Suppressor macrophage (primary cell): ENCODE measurements around the gene RUNX2.
"Not testable (repeated sequence)": the region's sequence is repeated elsewhere in the genome, so short reads cannot be mapped to it uniquely, and the experiment has no call there.

ENCODE experiments used
- DNase-seq, 4 experiments: peaks; one replicate each; pipeline ENCODE4 v3.0.0-alpha.2; 2020 to 2022

RUNX2 gene

DNA sequence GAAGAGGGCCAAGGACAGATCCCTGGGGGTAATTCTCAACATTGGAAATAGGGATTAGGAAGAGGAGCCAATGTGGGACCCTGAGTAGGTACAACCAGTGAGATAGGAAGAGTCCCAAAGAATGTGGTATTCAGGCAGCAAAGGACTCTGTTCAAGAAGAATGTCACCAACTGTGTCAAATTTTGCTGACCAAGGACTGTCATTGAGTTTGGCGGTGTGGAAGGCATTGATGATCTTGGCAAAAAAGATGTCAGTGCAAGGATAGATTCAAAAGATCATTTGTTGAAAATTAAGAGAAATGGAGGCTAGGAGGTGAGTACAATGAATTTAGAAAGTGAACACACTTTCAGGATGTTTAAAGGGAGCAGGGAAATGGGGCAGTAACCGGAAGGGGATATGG lies 132.0 kb downstream of the RUNX2 start:
- no peak for DNase-seq

- peak in 1 of 4 experiments; percentile 33 for DNase-seq
Measured at GRCh38 chr6:45461486-45461885, 133.4 kb downstream of the RUNX2 start.

GRCh38 chr6:45462190-45463134 lies 134.3 kb downstream of the RUNX2 start:
- no peak for DNase-seq

GRCh38 chr6:45464685-45465084 lies 136.6 kb downstream of the RUNX2 start:
- DNase-seq: no peak

- peak in 1 of 4 experiments; percentile 18 for DNase-seq
Measured at GRCh38 chr6:45466686-45467085, 138.6 kb downstream of the RUNX2 start.

- not testable (repeated sequence) for DNase-seq
Measured at GRCh38 chr6:45467417-45467816, 139.3 kb downstream of the RUNX2 start.

DNA sequence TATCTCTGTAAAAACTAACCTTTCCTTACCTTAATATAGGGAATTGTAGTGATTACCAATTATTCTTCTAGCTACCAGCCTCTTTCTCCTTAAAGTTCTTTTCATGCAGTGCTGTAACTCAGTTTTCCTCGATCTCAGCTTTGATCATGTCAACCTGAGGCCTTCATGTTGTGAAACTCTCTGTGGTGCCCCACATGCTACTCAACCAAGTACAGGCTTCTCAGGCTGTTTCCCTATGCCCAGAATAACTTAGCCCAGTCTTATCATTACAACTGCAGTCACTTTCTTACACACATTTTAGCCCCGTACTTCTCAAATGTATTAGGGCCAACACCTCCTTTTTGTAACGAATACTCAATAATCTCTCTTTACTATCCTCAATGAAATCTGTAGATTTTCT lies 139.7 kb downstream of the RUNX2 start:
- DNase-seq: no peak

DNA sequence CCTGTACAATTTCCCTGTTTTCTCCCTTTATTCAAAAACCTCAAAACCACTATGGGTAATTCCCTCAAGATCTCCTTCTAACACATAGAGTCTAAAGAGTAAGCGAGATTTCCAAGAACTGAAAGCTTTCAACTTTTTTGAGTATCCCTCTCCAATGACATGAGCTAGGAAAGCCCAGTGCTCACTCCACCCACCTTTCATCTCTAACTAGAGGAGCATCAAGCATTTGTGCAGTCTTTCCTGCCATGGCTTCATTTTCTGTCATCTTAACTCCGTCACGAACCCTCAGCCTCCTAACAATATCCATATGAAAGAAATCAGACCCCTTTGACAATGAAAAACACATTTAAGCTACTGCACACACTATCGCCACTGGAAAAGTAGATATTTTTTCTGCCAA lies 141.5 kb downstream of the RUNX2 start:
- no peak for DNase-seq

GRCh38 chr6:45470131-45470738 lies 142.1 kb downstream of the RUNX2 start:
- no peak for DNase-seq

DNA sequence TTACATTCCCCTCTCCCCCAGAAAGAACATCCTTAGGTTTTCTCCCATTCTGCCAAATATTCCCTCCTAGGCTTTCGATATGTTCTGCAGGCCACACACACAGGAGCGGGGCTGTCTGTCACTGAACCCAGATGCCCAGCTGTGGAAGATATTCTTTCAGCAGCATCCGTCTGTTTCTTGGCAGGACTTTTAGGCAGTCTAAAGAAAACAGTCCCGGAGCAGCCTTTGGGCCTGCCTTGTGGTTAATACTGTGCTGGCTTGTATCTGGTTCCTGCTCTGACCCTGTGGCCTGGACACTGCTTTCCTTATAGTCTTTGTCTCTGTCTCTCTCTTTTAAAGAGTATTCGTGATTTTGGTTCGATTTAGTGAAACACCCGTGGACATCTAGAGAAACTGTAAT lies 144.3 kb downstream of the RUNX2 start:
- DNase-seq: no peak

DNA sequence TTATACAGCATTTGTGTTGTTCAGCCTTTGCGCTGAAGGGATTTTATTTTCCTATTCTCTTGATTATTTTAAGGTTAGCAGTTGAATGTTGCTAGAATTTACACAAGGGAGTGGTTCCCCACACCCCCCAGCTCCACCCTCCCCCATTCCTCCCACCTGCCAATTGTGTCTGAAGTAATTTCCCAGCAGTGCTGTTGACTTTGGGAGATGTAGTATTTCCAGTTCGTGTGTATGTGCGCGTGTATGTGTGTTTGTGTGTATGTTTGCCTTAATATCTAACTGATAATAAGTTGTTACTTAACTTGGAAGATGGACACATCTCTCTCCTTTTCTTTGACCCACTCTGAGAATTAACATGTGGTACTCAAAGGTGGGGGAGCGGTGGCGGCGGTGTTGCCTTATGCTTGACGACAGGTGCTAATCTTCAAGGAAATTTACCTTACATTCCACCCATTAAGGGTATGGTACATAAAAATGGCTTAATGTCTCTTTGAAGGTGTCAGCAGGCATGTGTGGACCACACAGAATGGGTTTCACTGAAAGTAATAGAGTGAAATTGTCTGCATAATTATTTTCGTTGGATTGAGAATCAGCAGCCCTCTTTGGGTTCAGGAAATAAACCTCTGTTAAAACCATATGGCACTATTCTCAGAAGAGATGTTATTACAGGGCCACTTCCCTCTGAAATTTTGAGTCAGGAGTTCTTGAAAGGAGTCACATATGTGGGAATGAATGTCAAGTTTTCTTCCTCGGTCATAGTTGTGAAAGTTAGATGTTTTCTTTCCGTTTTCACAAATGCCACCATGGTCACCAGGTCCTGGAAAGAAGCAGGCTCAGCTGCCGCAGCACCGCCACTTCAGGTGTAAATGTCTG lies 145.2 kb downstream of the RUNX2 start:
- DNase-seq: peak in 1 of 4 experiments; percentile 35

- DNase-seq: no peak
Measured at GRCh38 chr6:45474376-45474775, 146.2 kb downstream of the RUNX2 start.

DNA sequence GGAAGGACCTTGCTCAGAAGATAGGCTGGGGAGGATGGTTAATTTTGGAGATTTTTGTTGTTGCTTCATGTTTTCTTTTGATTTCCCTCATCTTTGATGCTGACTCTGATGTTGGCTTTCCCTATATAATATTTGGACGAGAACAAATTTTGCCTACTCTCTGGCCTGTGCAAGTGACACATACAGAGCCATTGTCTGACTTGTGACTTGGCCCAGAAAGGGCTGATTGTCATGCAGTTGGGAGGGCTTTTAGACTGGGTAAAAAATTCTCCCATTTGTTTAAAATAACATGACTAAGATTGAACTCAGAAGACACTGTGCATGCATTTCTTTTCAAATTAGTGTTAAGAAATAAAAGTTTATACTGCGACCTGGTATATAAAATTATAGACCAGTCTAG lies 148.2 kb downstream of the RUNX2 start:
- no peak for DNase-seq

DNA sequence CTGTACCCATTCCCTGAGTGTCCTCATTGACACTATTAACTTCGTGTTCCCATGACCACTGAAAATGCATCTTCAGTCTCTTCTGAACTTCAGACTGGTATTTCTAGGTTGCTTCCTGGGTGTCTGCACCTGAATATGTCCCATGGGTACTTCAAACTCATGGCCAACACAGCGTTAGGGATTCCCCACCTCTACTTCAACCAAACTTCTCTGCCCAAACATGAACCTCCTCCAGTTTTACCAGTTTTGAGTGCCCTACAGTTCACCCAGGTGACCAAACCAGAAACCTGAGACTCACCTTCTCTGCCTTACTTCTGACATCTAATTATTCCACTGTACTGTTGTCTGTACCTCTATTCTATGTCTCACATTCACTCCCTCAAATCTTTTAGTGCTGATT lies 149.1 kb downstream of the RUNX2 start:
- no peak for DNase-seq

DNA sequence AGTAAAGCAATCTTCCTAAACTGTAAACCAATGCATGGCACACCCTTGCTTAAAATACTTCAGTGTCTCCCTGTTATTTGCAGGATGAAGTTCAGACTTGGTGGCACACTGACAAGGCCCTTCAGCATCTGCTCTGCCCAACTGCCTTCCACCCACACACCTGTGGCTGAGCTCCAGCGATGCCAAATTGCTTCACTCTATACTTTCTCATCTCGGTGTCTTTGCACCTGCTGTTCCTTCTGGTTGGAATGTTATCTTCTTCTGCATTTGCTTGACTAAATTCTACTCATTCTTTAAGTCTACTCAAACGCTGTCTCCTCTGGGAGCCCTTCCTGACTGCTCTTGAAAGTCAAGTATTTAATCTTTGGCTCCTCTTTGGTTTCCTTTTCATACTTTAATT lies 149.7 kb downstream of the RUNX2 start:
- DNase-seq: no peak

DNA sequence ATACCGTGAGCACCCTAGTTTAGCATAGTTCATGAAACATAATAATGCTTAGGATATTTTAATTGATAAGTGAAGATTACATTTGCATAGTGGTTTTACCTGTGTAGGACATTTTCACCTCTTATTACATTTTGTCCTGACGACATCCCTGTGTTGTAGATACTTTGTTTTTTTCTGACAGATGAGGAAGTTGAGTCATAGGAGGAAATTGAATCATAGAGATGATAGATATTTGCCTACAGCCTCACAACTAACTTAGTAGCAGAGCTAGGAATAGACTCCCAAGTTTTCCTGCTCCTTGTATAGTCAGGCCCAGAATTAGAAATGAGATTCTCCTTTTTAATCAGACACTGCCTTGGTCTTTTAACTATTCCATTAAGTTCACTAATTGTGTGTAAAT lies 150.1 kb downstream of the RUNX2 start:
- peak in 3 of 4 experiments; percentile 16 to 78 (median 72) for DNase-seq

GRCh38 chr6:45479834-45480751 lies 152.0 kb downstream of the RUNX2 start:
- DNase-seq: peak; percentile 28 to 63 (median 52)

DNA sequence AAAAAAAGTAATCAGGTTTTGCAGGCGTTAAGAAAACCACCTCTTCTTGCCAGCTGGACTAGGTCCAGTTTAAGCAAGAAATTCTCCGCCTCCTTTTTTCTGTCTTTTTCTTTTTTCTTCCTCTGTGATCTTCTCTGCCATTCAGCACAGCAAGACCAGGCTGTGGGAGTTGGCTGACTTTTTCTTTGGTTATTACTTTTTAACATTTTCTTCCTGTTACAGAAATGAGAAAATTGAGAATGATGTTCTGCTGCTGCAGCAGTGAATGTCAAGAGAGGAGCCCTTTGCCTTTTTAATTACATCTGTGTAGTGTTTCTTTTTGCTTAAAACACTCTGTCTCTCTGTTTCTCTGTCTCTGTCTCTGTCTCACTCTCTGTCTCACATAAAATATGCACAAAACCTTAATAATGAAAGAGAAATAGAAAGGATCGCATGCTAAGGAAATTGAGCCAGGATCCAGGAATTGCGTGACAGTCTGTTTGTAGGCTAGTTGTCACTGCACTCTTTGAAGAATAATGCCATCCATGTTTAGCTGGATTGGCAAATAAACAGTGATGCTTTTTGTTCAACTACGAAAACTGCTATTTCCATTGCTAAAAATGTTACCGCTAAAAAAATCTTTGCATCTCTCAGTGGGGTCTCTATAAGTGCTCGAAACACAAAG lies 152.8 kb downstream of the RUNX2 start:
- no peak for DNase-seq

- DNase-seq: peak; percentile 41 to 78 (median 66)
Measured at GRCh38 chr6:45483021-45483420, 154.9 kb downstream of the RUNX2 start.

GRCh38 chr6:45483501-45483900 lies 155.4 kb downstream of the RUNX2 start:
- DNase-seq: no peak

GRCh38 chr6:45486736-45487135 lies 158.6 kb downstream of the RUNX2 start:
- peak in 3 of 4 experiments; percentile 17 to 60 (median 56) for DNase-seq
